IMR-90 (cell line): ENCODE measurements around the gene PNCK. TPM values are rescaled to one million over a fixed set of nuclear protein-coding genes. Genes with fewer than 3 reads are reported as not detected.

ENCODE experiments used
- ATAC-seq: fragments of 200-7000 bp; cut with Tn5 transposase; 2 replicates; pipeline ENCODE4 v1.9.1; 2020; ENCODE audit warnings: low read depth, mild to moderate bottlenecking, moderate library complexity
- BruUV-seq: library from RNA; stranded (reverse); fragments of 400-500 nt; replicated peaks from 2 replicates; lab custom pipeline; 2021; lab: Mats Ljungman, UMichigan
- CTCF ChIA-PET: fragments of 300-600 bp; formaldehyde crosslinking; extraction: SDS; loops from one replicate; lab custom pipeline; 2021; ENCODE audit warnings: antibody characterized with exemption; lab: Yijun Ruan, JAX
- POLR2A ChIA-PET: fragments of 300-600 bp; sonication (Branson Sonifier 250); formaldehyde crosslinking; loops from one replicate; lab custom pipeline; 2022; ENCODE audit warnings: antibody characterized with exemption; ENCODE audit not compliant: unreplicated experiment; lab: Charles Lee
- DNase-seq: peaks from one replicate; pipeline ENCODE4 v3.0.0; 2013
- H2AFZ ChIP-seq: replicated peaks from 2 replicates; pipeline ENCODE3; 2013; ENCODE audit warnings: low read length, mild to moderate bottlenecking; ENCODE audit not compliant: poor library complexity
- H2AK5ac ChIP-seq: 2 replicates; pipeline ENCODE4 v1.6.1; 2013; ENCODE audit warnings: low read depth, low read length, inconsistent platforms
- H2AK9ac ChIP-seq: replicated peaks from 2 replicates; pipeline ENCODE3; 2013; ENCODE audit warnings: mild to moderate bottlenecking, low read depth, low read length, moderate library complexity; ENCODE audit not compliant: poor library complexity
- H2BK120ac ChIP-seq: 2 replicates; pipeline ENCODE4 v1.6.1; 2013; ENCODE audit warnings: low read depth, low read length, inconsistent platforms
- H2BK15ac ChIP-seq: 3 replicates; pipeline ENCODE4 v1.6.1; 2013; ENCODE audit warnings: low read depth, low read length, inconsistent platforms
- H2BK20ac ChIP-seq: 2 replicates; pipeline ENCODE4 v1.6.1; 2013; ENCODE audit warnings: low read depth, mild to moderate bottlenecking, inconsistent platforms, low read length, moderate library complexity
- H2BK5ac ChIP-seq: 2 replicates; pipeline ENCODE4 v1.6.1; 2013; ENCODE audit warnings: mild to moderate bottlenecking, low read depth, low read length, inconsistent platforms; ENCODE audit not compliant: poor library complexity, severe bottlenecking
- H3K14ac ChIP-seq: replicated peaks from 2 replicates; pipeline ENCODE4 v1.6.1; 2013; ENCODE audit warnings: low read depth, low read length, inconsistent platforms
- H3K18ac ChIP-seq: 2 replicates; pipeline ENCODE4 v1.6.1; 2013; ENCODE audit warnings: low read depth, low read length, control low read depth
- H3K23ac ChIP-seq: 2 replicates; pipeline ENCODE4 v1.6.1; 2013; ENCODE audit warnings: low read depth, low read length, inconsistent platforms
- H3K27ac ChIP-seq: 2 replicates; pipeline ENCODE4 v1.5.1; 2013; ENCODE audit warnings: mild to moderate bottlenecking, control low read depth, low read length; ENCODE audit not compliant: insufficient read depth
- H3K27me3 ChIP-seq: 2 replicates; pipeline ENCODE4 v1.6.1; 2013; ENCODE audit warnings: low read length; ENCODE audit not compliant: control insufficient read depth, insufficient read depth
- H3K36me3 ChIP-seq: 2 replicates; pipeline ENCODE4 v1.6.1; 2013; ENCODE audit warnings: low read length, mixed read lengths; ENCODE audit not compliant: control insufficient read depth, insufficient read depth
- H3K4ac ChIP-seq: 2 replicates; pipeline ENCODE4 v1.6.1; 2013; ENCODE audit warnings: low read depth, low read length, inconsistent platforms
- H3K4me1 ChIP-seq: 2 replicates; pipeline ENCODE4 v1.6.1; 2013; ENCODE audit warnings: low read length, mixed read lengths; ENCODE audit not compliant: control insufficient read depth, insufficient read depth
- H3K4me2 ChIP-seq: 2 replicates; pipeline ENCODE4 v1.6.1; 2013; ENCODE audit warnings: low read depth, mild to moderate bottlenecking, control low read depth, low read length, moderate library complexity
- H3K4me3 ChIP-seq: 2 replicates; pipeline ENCODE4 v1.5.1; 2013; ENCODE audit warnings: low read depth, mild to moderate bottlenecking, control low read depth, low read length, moderate library complexity; ENCODE audit not compliant: insufficient read depth
- H3K56ac ChIP-seq: 2 replicates; pipeline ENCODE4 v1.6.1; 2013; ENCODE audit warnings: low read length, inconsistent platforms; ENCODE audit not compliant: insufficient read depth; ENCODE audit errors: extremely low read depth
- H3K79me1 ChIP-seq, 2 experiments: 2 replicates each; pipeline ENCODE4 v1.6.1; 2013; ENCODE audit warnings: low read length in 2 of 2, inconsistent platforms in 1 of 2, low read depth in 1 of 2
- H3K9ac ChIP-seq: 2 replicates; pipeline ENCODE4 v1.6.1; 2013; ENCODE audit warnings: low read depth, low read length, control low read depth
- H3K9me1 ChIP-seq: 2 replicates; pipeline ENCODE4 v1.6.1; 2013; ENCODE audit warnings: low read length, inconsistent platforms; ENCODE audit not compliant: insufficient read depth
- H3K9me3 ChIP-seq: 2 replicates; pipeline ENCODE4 v1.6.1; 2013; ENCODE audit warnings: low read length; ENCODE audit not compliant: control insufficient read depth, insufficient read depth
- H4K20me1 ChIP-seq: 2 replicates; pipeline ENCODE4 v1.6.1; 2013; ENCODE audit warnings: low read length, inconsistent platforms; ENCODE audit not compliant: insufficient read depth
- H4K5ac ChIP-seq: 2 replicates; pipeline ENCODE4 v1.6.1; 2013; ENCODE audit warnings: mild to moderate bottlenecking, low read depth, low read length, control low read depth
- H4K8ac ChIP-seq, 2 experiments: 2 replicates each; pipeline ENCODE4 v1.6.1; 2013; ENCODE audit warnings: low read depth in 2 of 2, low read length in 2 of 2, control low read depth in 1 of 2, inconsistent platforms in 1 of 2
- H4K91ac ChIP-seq: 2 replicates; pipeline ENCODE4 v1.6.1; 2013; ENCODE audit warnings: low read depth, low read length, inconsistent platforms; ENCODE audit not compliant: insufficient read depth
- BHLHE40 ChIP-seq: fragments of 150-350 bp; IDR thresholded peaks from 2 replicates; pipeline ENCODE4 v1.6.1; 2016; ENCODE audit warnings: mild to moderate bottlenecking, low read depth, low read length
- CEBPB ChIP-seq: IDR thresholded peaks from 2 replicates; pipeline ENCODE4 v1.6.1; 2012; ENCODE audit warnings: low read depth, low read length, improper control_type of control experiment
- CHD1 ChIP-seq: IDR thresholded peaks from 2 replicates; pipeline ENCODE4 v1.6.1; 2012; ENCODE audit warnings: low read depth, low read length, improper control_type of control experiment
- FOS ChIP-seq: fragments of 150-350 bp; IDR thresholded peaks from 2 replicates; pipeline ENCODE4 v1.6.1; 2016; ENCODE audit warnings: low read depth, low read length
- MAFK ChIP-seq: IDR thresholded peaks from 2 replicates; pipeline ENCODE4 v1.6.1; 2012; ENCODE audit warnings: low read depth, low read length, improper control_type of control experiment
- MAZ ChIP-seq: IDR thresholded peaks from 2 replicates; pipeline ENCODE4 v1.6.1; 2012; ENCODE audit warnings: low read depth, mild to moderate bottlenecking, low read length, improper control_type of control experiment, moderate library complexity, borderline replicate concordance
- MXI1 ChIP-seq: IDR thresholded peaks from 2 replicates; pipeline ENCODE4 v1.6.1; 2012; ENCODE audit warnings: low read depth, mild to moderate bottlenecking, low read length, moderate library complexity, borderline replicate concordance
- NFE2L2 ChIP-seq: fragments of 150-350 bp; IDR thresholded peaks from 2 replicates; pipeline ENCODE4 v1.6.1; 2016; ENCODE audit warnings: low read depth, mild to moderate bottlenecking, low read length
- POLR2A ChIP-seq: IDR thresholded peaks from 2 replicates; pipeline ENCODE4 v1.6.1; 2012; ENCODE audit warnings: mild to moderate bottlenecking, low read depth, low read length
- RAD21 ChIP-seq: IDR thresholded peaks from 2 replicates; pipeline ENCODE4 v1.6.1; 2012; ENCODE audit warnings: low read length, improper control_type of control experiment
- RCOR1 ChIP-seq: IDR thresholded peaks from 2 replicates; pipeline ENCODE4 v1.6.1; 2012; ENCODE audit warnings: mild to moderate bottlenecking, low read length, improper control_type of control experiment; ENCODE audit not compliant: insufficient replicate concordance
- RFX5 ChIP-seq: IDR thresholded peaks from 2 replicates; pipeline ENCODE4 v1.8.0; 2012; ENCODE audit warnings: low read depth, mild to moderate bottlenecking, low read length, moderate library complexity
- SMC3 ChIP-seq: fragments of 150-350 bp; IDR thresholded peaks from 2 replicates; pipeline ENCODE4 v1.6.1; 2016; ENCODE audit warnings: low read depth, mild to moderate bottlenecking, antibody characterized with exemption, low read length, moderate library complexity
- WGBS, 2 experiments: methylation state at CpG; one replicate each; pipeline versions ENCODE4 v1.1.5 to v1.1.7; 2013; ENCODE audit warnings: missing lambda C conversion rate in 2 of 2; ENCODE audit not compliant: insufficient read length in 1 of 2; ENCODE audit errors: extremely low coverage in 2 of 2; 5-methylcytosine and 5-hydroxymethylcytosine counted together
- dilution Hi-C: fragments of 300-500 bp; cut with HindIII; formaldehyde crosslinking; loops from one replicate; pipeline ENCODE4 v1.14.3; 2018; ENCODE audit warnings: low sequenced_read_pairs; ENCODE audit not compliant: unreplicated experiment
- in situ Hi-C: fragments of 300-500 bp; cut with MboI; formaldehyde crosslinking; loops from 3 replicates; pipeline ENCODE4 v1.14.3; 2019; ENCODE audit warnings: low sequenced_read_pairs, inconsistent platforms, mixed read lengths
- intact Hi-C: fragments of 100-400 bp; cut with micrococcal nuclease; formaldehyde crosslinking; loops from 2 replicates; pipeline ENCODE4 v1.10.0; 2022
- polyA plus RNA-seq, 3 experiments: library from polyadenylated mRNA; depleted of rRNA; stranded (reverse); fragments of >200 nt; gene quantifications; 2 replicates each; pipeline ENCODE4 v1.2.3, GENCODE V29; 2012; ENCODE audit warnings: low replicate concordance in 1 of 3
- total RNA-seq: library from RNA; depleted of rRNA; stranded (reverse); fragments of >200 nt; gene quantifications from 2 replicates; pipeline ENCODE4 v1.2.3, GENCODE V29; 2012
- TF ChIP-seq, protein P1 (sequence below): fragments of 150-350 bp; IDR thresholded peaks from 2 replicates; pipeline ENCODE4 v1.6.1; 2017; ENCODE audit warnings: mild to moderate bottlenecking, antibody characterized with exemption, low read length, low read depth
- TF ChIP-seq, protein P2 (sequence below): conservative IDR thresholded peaks from 2 replicates; pipeline ENCODE4 v1.5.1; 2012; ENCODE audit warnings: mild to moderate bottlenecking, low read depth, low read length, improper control_type of control experiment
- TF ChIP-seq, protein P3 (sequence below): fragments of 150-350 bp; IDR thresholded peaks from 2 replicates; pipeline ENCODE4 v1.6.1; 2016; ENCODE audit warnings: low read depth, mild to moderate bottlenecking, low read length, moderate library complexity, borderline replicate concordance

The PNCK gene
- total and polyA plus RNA-seq, 2 of the 4 experiments (the other 2 are of a cell fraction), result 0.18 to 0.22 TPM

DNA sequence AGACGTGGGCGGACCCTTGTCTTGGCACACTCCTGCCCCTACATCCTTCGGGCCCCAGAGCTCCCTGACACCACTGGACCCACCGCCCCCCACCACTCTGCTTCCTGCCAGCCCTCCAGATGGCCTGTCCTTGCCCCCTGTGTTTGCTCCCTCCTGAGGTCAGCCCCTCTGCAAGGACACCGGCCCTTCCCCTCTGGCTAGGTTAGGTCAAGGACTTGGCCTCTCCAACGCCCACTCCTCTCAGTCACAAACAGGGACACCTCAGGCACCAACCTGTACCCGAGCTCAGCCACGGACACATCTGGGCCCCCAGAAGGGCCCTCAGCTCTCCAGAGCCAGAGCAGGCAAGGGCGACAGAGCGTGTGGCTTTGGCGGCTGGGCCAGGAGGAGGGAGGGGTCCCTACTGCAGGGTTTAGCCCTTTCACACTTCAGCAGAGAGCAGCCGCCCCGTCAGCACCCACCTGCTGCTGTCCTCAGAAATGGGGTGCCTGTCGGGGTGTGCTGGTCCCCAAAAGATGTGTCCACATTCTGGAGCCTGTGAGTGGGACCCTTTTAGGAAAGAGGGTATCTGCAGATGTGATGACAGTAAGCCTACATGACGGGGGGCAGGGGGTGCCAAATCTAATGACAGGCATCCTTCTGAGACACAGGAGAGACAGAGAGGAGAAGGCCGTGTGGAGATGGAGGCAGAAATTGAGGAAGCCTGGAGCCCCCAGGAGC is 50.1 kb downstream of the PNCK start:
- no peak overlapping the region for H3K4ac ChIP-seq
- H3K56ac ChIP-seq, result no peak overlapping the region
- H3K27ac ChIP-seq, result no peak overlapping the region
- H3K9me1 ChIP-seq, result no peaks in the 10 kb centered on the region
- dilution Hi-C loops (no loop called here), in situ Hi-C loops (no loop called here), intact Hi-C loops (no loop called here)
- TF ChIP-seq MAFK, result no peak
- TF ChIP-seq MAZ, result no peak
- no peak for TF ChIP-seq RCOR1
- no peak for TF ChIP-seq SMC3
- TF ChIP-seq, protein P1, sequence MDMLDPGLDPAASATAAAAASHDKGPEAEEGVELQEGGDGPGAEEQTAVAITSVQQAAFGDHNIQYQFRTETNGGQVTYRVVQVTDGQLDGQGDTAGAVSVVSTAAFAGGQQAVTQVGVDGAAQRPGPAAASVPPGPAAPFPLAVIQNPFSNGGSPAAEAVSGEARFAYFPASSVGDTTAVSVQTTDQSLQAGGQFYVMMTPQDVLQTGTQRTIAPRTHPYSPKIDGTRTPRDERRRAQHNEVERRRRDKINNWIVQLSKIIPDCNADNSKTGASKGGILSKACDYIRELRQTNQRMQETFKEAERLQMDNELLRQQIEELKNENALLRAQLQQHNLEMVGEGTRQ, result no peak
- TF ChIP-seq, protein P2, sequence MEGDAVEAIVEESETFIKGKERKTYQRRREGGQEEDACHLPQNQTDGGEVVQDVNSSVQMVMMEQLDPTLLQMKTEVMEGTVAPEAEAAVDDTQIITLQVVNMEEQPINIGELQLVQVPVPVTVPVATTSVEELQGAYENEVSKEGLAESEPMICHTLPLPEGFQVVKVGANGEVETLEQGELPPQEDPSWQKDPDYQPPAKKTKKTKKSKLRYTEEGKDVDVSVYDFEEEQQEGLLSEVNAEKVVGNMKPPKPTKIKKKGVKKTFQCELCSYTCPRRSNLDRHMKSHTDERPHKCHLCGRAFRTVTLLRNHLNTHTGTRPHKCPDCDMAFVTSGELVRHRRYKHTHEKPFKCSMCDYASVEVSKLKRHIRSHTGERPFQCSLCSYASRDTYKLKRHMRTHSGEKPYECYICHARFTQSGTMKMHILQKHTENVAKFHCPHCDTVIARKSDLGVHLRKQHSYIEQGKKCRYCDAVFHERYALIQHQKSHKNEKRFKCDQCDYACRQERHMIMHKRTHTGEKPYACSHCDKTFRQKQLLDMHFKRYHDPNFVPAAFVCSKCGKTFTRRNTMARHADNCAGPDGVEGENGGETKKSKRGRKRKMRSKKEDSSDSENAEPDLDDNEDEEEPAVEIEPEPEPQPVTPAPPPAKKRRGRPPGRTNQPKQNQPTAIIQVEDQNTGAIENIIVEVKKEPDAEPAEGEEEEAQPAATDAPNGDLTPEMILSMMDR, result no peak
- TF ChIP-seq RFX5, result no peak
- TF ChIP-seq FOS, result no peak
- TF ChIP-seq MXI1, result no peak
- TF ChIP-seq RAD21, result no peak
- TF ChIP-seq CEBPB, result no peak
- TF ChIP-seq BHLHE40, result no peak
- no peak for TF ChIP-seq NFE2L2
- TF ChIP-seq POLR2A, result no peak
- no peak for TF ChIP-seq CHD1
- TF ChIP-seq, protein P3, sequence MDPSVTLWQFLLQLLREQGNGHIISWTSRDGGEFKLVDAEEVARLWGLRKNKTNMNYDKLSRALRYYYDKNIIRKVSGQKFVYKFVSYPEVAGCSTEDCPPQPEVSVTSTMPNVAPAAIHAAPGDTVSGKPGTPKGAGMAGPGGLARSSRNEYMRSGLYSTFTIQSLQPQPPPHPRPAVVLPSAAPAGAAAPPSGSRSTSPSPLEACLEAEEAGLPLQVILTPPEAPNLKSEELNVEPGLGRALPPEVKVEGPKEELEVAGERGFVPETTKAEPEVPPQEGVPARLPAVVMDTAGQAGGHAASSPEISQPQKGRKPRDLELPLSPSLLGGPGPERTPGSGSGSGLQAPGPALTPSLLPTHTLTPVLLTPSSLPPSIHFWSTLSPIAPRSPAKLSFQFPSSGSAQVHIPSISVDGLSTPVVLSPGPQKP, result no peak
- no peak overlapping the region for H4K8ac ChIP-seq
- no peaks in the 10 kb centered on the region; the same call in 1 of the 2 replicates for H3K9me3 ChIP-seq
- BruUV-seq, result no TSS peak
- H3K18ac ChIP-seq, result no peak overlapping the region
- H2AK9ac ChIP-seq, result no peak overlapping the region
- no peak overlapping the region for H2BK15ac ChIP-seq
- no peak overlapping the region for H2AFZ ChIP-seq
- WGBS, 2 experiments, result 80% methylated on average over 6 of the region's 16 CpGs; no CpG with 5 or more reads in 1 of the 2 experiments
- H3K4me3 ChIP-seq, result no peak overlapping the region
- peaks cover 19% of the 10 kb centered on the region for H3K27me3 ChIP-seq
- H2BK20ac ChIP-seq, result no peak overlapping the region
- H3K79me1 ChIP-seq, result no peaks in the 10 kb centered on the region
- CTCF ChIA-PET, result interaction anchor here (1.2 kb wide), 1 partner anchor 14 kb away, joined by 4 read pairs; no protein-coding TSS in a partner anchor
- no peaks in the 10 kb centered on the region for H3K4me1 ChIP-seq
- no peak overlapping the region for H3K9ac ChIP-seq
- no peak overlapping the region for H4K5ac ChIP-seq
- H2BK120ac ChIP-seq, result no peak overlapping the region
- ATAC-seq (no peak), DNase-seq (no peak)
- POLR2A ChIA-PET, result no interaction called here
- H4K91ac ChIP-seq, result no peak overlapping the region
- H3K14ac ChIP-seq, result no peak overlapping the region
- no peak overlapping the region for H3K23ac ChIP-seq
- H2AK5ac ChIP-seq, result no peak overlapping the region
- H3K4me2 ChIP-seq, result no peak overlapping the region
- H2BK5ac ChIP-seq, result no peak overlapping the region
- H3K36me3 ChIP-seq, result no peaks in the 10 kb centered on the region
- H4K20me1 ChIP-seq, result no peaks in the 10 kb centered on the region
